NB4 (cell line): Measurements from ENCODE around the gene NDST1.

ENCODE experiments used
- DNase-seq: peaks from one replicate; pipeline ENCODE4 v3.0.0; 2010; ENCODE audit warnings: low read depth
- H3K4me3 ChIP-seq: one replicate; pipeline ENCODE4 v1.5.1; 2011; ENCODE audit warnings: mild to moderate bottlenecking, low read depth, low read length, moderate library complexity
- CTCF ChIP-seq: IDR thresholded peaks from one replicate; pipeline ENCODE4 v1.5.1; 2012; ENCODE audit warnings: low read depth, low read length
- MAX ChIP-seq: IDR thresholded peaks from 2 replicates; pipeline ENCODE4 v1.6.1; 2011; ENCODE audit warnings: low read depth, low read length
- MYC ChIP-seq: IDR thresholded peaks from 2 replicates; pipeline ENCODE4 v1.6.1; 2011; ENCODE audit warnings: low read depth, low read length
- POLR2A ChIP-seq: IDR thresholded peaks from 2 replicates; pipeline ENCODE4 v1.6.1; 2011; ENCODE audit warnings: mild to moderate bottlenecking; ENCODE audit not compliant: insufficient read length; ENCODE audit errors: extremely low read depth

The NDST1 gene

DNA sequence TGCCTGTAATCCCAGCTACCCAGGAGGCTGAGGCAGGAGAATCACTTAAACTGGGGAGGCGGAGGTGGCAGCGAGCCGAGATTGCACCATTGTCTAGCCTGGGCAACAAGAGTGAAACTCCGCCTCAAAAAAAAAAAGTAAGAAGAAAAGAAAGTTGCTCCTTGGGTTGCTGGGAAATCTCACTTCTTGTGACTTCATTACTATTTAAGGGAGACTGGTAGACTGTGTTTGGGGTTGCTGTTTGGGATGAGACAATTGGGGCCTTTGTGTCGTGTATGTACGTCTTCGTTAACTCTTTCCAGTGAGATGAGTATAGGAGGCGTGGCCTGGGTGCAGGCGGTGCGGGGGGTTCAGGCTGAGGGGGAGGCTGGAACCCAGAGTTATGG, 11.6 kb downstream of the NDST1 start:
- DNase-seq: no peak
- no peak overlapping the region for H3K4me3 ChIP-seq
- no peak for TF ChIP-seq MYC
- TF ChIP-seq POLR2A: no peak
- TF ChIP-seq MAX: no peak
- no peak for TF ChIP-seq CTCF

- DNase-seq: no peak
- TF ChIP-seq MYC: no peak
- TF ChIP-seq MAX: no peak
- TF ChIP-seq POLR2A: no peak
- no peak for TF ChIP-seq CTCF
- no peak overlapping the region for H3K4me3 ChIP-seq
Observed at GRCh38 chr5:150519978-150520377, 12.0 kb downstream of the NDST1 start.

DNA sequence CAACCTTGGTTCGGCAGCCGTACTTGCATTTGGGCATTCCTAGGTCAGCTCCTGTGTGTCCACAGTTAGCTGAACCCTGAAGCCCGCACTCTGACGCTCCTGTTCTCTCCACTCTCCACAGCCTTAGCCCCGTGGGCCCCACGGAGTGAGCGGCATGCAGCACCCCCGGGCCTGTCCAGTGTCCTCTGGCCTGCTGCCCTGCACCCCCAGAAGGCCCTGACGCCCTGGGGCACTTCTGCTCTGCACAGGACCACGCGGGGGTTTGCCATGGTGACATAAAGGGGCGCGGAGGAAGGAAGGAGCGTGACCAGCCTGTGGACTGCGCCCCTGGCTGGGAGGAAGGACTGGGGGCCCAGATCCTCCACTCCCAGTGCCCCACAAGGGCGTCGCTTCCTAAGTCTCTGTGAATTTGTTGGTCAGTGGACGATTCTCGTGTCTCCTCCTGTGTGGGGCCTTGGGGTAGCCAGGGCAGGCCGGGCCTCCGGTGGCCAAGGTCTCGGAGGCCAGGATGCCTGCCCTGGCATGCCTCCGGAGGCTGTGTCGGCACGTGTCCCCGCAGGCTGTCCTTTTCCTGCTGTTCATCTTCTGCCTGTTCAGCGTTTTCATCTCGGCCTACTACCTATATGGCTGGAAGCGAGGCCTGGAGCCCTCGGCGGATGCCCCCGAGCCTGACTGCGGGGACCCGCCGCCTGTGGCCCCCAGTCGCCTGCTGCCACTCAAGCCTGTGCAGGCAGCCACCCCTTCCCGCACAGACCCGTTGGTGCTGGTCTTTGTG, 13.0 kb downstream of the NDST1 start:
- no peak overlapping the region for H3K4me3 ChIP-seq
- DNase-seq: no peak
- TF ChIP-seq MAX: no peak
- TF ChIP-seq CTCF: no peak
- no peak for TF ChIP-seq MYC
- TF ChIP-seq POLR2A: no peak

DNA sequence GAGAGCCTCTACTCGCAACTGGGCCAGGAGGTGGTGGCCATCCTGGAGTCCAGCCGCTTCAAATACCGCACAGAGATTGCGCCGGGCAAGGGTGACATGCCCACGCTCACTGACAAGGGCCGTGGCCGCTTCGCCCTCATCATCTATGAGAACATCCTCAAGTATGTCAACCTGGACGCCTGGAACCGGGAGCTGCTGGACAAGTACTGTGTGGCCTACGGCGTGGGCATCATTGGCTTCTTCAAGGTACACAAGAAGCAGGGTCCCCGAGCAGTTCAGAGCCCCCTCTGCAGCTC, 13.5 kb downstream of the NDST1 start:
- no peak for DNase-seq
- TF ChIP-seq CTCF (no peak), MAX (no peak), MYC (no peak), POLR2A (no peak)
- H3K4me3 ChIP-seq: no peak overlapping the region

GRCh38 chr5:150521939-150522503, 14.1 kb downstream of the NDST1 start:
- H3K4me3 ChIP-seq: no peak overlapping the region
- DNase-seq: no peak
- TF ChIP-seq CTCF (no peak), POLR2A (no peak), MAX (no peak), MYC (no peak)
